ENCODE data around the gene CCR7. TPM values are rescaled to one million over a fixed set of nuclear protein-coding genes. Genes with fewer than 3 reads are reported as not detected.
"Not testable (repeated sequence)": the region's sequence is repeated elsewhere in the genome, so short reads cannot be mapped to it uniquely, and the experiment has no call there.

Gene CCR7
- polyA plus RNA-seq, 2 of the 4 experiments (the other 2 are of a cell fraction), result 0.84 to 1.4 TPM

- DNase-seq (ENCODE audit: low read depth in 1 of 2, low spot score in 1 of 2), result no peak
- Histone ChIP-seq H3K27ac (no peak overlapping the region), H3K4me2 (no peak overlapping the region), H3K4me1 (no peaks in the 10 kb centered on the region), H3K9me3 (peaks cover 47% of the 10 kb centered on the region), H3K4me3 (no peak overlapping the region)
- ChIA-PET CTCF (interaction anchor here (0.8 kb wide), 1 partner anchor 13 kb away, joined by 3 read pairs; no protein-coding TSS in a partner anchor), POLR2A (no interaction called here)
- TF ChIP-seq CHD4 (IDR thresholded peaks at IDR 0.05; ENCODE audit: borderline replicate concordance) (no peak), NFE2L2 (conservative IDR thresholded peaks at IDR 0.05; ENCODE audit: low read length) (no peak), EP300 (IDR thresholded peaks at IDR 0.05) (no peak), FOSL2 (IDR thresholded peaks at IDR 0.05) (no peak), FOSL2 (CRISPR knock-in tag; IDR thresholded peaks at IDR 0.05) (no peak), MAX (IDR thresholded peaks at IDR 0.05) (no peak), ZFP36 (IDR thresholded peaks at IDR 0.05; ENCODE audit: borderline replicate concordance, partially characterized antibody) (no peak), BCL3 (IDR thresholded peaks at IDR 0.05) (no peak), RCOR1 (IDR thresholded peaks at IDR 0.05; ENCODE audit: low read depth, low read length) (no peak), HEYL (CRISPR knock-in tag; IDR thresholded peaks at IDR 0.05) (no peak), RNF2 (IDR thresholded peaks at IDR 0.05; ENCODE audit: borderline replicate concordance, low read depth) (no peak), GATA3 (IDR thresholded peaks at IDR 0.05; ENCODE audit: borderline replicate concordance) (no peak), REST (IDR thresholded peaks at IDR 0.05) (no peak), HOXB5 (CRISPR knock-in tag; IDR thresholded peaks at IDR 0.05) (no peak), HDAC2 (IDR thresholded peaks at IDR 0.05) (no peak)
- no peak for ATAC-seq
- no peak for FAIRE-seq
These were observed 9.0 kb upstream of the CCR7 start for GRCh38 chr17:40574292-40574691.

- FAIRE-seq; ATAC-seq; H3K4me1 ChIP-seq; POLR2A ChIA-PET; H3K4me3 ChIP-seq; H3K4me2 ChIP-seq; H3K27ac ChIP-seq; DNase-seq (ENCODE audit: low read depth in 1 of 2, low spot score in 1 of 2); TF ChIP-seq FOSL2 (IDR thresholded peaks at IDR 0.05): not testable (repeated sequence)
- TF ChIP-seq FOSL2 (CRISPR knock-in tag; IDR thresholded peaks at IDR 0.05), result peak; percentile 47
- 45% methylated on average over 3 of the region's 3 CpGs for WGBS (ENCODE audit: missing lambda C conversion rate)
- peaks cover 62% of the 10 kb centered on the region for H3K9me3 ChIP-seq
- CTCF ChIA-PET, result interaction anchor here (1.1 to 4.6 kb wide), 3 partner anchors 9 to 21 kb away, joined by 4 to 51 read pairs (median 5); no protein-coding TSS in a partner anchor
These were observed 7.1 kb upstream of the CCR7 start for GRCh38 chr17:40572245-40572993.

GRCh38 chr17:40568074-40568836 lies 3.0 kb upstream of the CCR7 start:
- Histone ChIP-seq H3K4me2 (no peak overlapping the region), H3K4me3 (no peak overlapping the region), H3K27ac (no peak overlapping the region), H3K9me3 (peaks cover 39% of the 10 kb centered on the region), H3K4me1 (no peaks in the 10 kb centered on the region)
- no peak for FAIRE-seq
- POLR2A ChIA-PET, result no interaction called here
- no peak for DNase-seq (ENCODE audit: low read depth in 1 of 2, low spot score in 1 of 2)
- CTCF ChIA-PET, result interaction anchor here (0.6 to 4.6 kb wide), 10 partner anchors 9 to 1098 kb away, joined by 3 to 51 read pairs (median 4); no protein-coding TSS in a partner anchor
- no peak for ATAC-seq
- TF ChIP-seq E2F6 (IDR thresholded peaks at IDR 0.05; ENCODE audit: borderline replicate concordance, low read depth) (no peak), TP53 (CRISPR knock-in tag; IDR thresholded peaks at IDR 0.05) (no peak), HOXA7 (CRISPR knock-in tag; IDR thresholded peaks at IDR 0.05) (no peak), HEYL (CRISPR knock-in tag; IDR thresholded peaks at IDR 0.05) (no peak), ZNF302 (CRISPR knock-in tag; IDR thresholded peaks at IDR 0.05) (no peak), REST (IDR thresholded peaks at IDR 0.05) (no peak)
- WGBS (ENCODE audit: missing lambda C conversion rate), result 43% methylated on average over 7 of the region's 7 CpGs
